GM21447 (cell line): ENCODE data around the gene CLDN5.

ENCODE experiments used
- ATAC-seq: cut with Tn5 transposase; IDR thresholded peaks from one replicate; pipeline ENCODE4 v1.9.1; 2021; ENCODE audit not compliant: unreplicated experiment

Gene CLDN5

GRCh38 chr22:19506212-19506611 lies 18.0 kb downstream of the CLDN5 start:
- ATAC-seq: no peak

GRCh38 chr22:19505735-19506126 lies 18.5 kb downstream of the CLDN5 start:
- no peak for ATAC-seq

DNA sequence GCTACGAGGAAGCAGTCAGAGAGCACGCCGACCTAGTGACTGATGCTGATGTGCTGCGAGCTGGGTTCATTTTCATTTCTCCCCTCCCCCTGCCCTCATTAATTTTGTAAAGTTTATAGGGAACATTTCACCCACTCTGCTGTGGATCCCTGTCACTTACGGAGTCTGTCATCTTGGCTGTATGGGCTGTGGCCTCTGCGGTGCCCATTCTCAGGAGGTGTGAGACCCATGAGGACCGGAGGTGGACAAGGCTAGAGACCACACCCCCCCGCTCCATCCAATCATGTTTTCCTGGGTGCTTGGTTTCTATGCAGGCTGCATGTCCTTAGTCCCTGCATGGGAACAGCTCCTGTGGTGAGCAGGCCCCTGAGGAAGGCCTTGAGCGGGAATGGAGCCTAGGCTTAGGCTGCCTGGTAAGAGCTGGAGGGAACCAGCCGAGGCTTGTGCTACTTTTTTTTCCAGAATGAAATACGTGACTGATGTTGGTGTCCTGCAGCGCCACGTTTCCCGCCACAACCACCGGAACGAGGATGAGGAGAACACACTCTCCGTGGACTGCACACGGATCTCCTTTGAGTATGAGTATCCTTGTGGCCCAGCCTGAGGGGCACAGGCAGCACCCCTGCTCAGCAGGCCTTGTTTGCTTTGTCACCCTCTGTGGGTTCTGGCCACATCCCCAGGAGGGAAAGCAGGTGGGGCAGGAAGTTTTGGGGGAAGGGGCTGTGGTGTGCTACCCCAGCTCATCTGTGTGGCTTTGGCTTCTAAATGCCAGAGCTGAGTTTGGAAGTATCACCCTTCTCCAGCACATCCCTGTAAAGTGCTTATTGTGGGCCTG lies 19.1 kb downstream of the CLDN5 start:
- ATAC-seq: no peak

- no peak for ATAC-seq
Observed at GRCh38 chr22:19503869-19504268, 20.3 kb downstream of the CLDN5 start.

DNA sequence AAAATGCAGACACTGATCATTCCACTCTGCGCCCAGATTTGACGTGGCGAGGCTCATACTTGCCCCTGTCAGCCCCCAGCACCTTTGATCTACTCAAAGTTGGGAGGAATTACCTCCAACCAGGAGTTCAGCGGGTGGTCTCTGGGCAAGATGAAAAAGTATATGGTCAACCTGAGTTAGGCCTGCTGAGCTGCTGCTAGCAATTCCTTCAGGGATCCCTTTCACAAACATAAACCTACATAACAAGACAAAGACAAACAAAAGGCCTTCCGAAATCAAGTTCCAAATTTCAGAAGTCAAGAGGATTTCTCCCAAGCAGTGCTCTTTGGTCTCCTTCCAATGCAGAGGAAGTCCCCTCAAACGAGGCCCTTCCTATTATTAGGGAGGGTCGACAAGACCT lies 20.8 kb downstream of the CLDN5 start:
- no peak for ATAC-seq

GRCh38 chr22:19501897-19502447 lies 22.2 kb downstream of the CLDN5 start:
- ATAC-seq: no peak

- no peak for ATAC-seq
Observed at GRCh38 chr22:19499880-19500242, 24.3 kb downstream of the CLDN5 start.

GRCh38 chr22:19499236-19499879 lies 24.9 kb downstream of the CLDN5 start:
- no peak for ATAC-seq

- ATAC-seq: no peak
Observed at GRCh38 chr22:19498866-19499190, 25.4 kb downstream of the CLDN5 start.

DNA sequence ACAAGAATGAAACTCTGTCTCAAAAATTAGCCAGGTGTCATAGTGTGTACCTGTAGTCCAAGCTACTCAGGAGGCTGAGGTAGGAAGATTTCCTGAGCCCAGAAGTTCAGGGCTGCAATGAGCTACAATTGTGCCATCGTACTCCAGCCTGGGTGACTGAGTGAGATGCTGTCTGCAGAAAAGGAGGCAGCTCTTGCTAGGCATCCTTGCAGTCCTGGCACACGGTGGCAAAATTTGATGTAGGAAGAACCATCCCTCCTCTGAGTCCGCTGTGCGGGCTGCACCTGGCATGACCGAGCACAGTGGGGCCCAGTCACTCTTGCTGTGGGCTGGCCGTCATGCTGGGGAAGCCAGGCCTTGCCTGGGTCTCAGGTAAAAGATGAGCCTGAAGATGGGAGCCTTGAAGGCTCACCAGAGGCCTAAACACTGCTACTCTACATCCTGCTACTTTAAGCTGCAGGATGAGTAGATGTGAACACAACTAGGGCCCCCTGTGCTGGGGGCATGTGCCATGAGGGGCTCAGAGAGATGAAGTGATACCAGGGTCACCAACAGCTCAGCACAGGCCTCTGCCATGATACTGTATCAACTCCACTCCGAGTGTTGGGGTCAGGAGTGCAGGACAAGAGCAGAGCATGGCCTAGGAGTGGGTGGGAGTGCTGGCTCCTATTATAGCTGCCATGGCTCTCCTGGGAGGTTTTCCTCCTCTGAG lies 25.9 kb downstream of the CLDN5 start:
- no peak for ATAC-seq

GRCh38 chr22:19497245-19497644 lies 27.0 kb downstream of the CLDN5 start:
- no peak for ATAC-seq

GRCh38 chr22:19496324-19496630 lies 27.9 kb downstream of the CLDN5 start:
- ATAC-seq: no peak

GRCh38 chr22:19495562-19496323 lies 28.5 kb downstream of the CLDN5 start:
- no peak for ATAC-seq

DNA sequence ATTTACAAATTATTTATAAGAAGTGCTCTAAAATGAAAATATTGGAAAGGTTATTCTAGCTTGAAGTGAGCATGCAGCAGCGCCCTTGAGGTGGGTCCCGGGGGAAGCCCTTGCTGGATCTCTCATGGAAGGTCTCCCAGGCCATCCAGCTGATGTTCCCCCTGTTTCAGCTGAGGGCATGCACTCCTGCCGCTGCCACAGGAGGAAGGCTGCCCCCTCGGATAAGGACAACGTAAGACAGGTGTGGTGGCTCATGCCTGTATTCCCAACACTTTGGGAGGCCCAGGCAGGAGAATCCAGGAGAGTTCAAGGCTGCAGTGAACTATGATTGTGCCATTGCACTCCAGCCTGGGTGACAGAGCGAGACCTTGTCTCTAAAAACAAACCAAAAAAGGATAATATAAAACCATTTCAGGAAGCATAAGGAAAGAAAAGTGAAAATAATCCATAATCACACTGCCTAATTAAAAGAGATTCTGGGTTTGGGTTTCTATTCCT lies 29.5 kb downstream of the CLDN5 start:
- no peak for ATAC-seq

GRCh38 chr22:19494001-19494560 lies 30.1 kb downstream of the CLDN5 start:
- no peak for ATAC-seq

GRCh38 chr22:19492504-19493174 lies 31.6 kb downstream of the CLDN5 start:
- no peak for ATAC-seq

GRCh38 chr22:19490628-19491230 lies 33.5 kb downstream of the CLDN5 start:
- no peak for ATAC-seq

DNA sequence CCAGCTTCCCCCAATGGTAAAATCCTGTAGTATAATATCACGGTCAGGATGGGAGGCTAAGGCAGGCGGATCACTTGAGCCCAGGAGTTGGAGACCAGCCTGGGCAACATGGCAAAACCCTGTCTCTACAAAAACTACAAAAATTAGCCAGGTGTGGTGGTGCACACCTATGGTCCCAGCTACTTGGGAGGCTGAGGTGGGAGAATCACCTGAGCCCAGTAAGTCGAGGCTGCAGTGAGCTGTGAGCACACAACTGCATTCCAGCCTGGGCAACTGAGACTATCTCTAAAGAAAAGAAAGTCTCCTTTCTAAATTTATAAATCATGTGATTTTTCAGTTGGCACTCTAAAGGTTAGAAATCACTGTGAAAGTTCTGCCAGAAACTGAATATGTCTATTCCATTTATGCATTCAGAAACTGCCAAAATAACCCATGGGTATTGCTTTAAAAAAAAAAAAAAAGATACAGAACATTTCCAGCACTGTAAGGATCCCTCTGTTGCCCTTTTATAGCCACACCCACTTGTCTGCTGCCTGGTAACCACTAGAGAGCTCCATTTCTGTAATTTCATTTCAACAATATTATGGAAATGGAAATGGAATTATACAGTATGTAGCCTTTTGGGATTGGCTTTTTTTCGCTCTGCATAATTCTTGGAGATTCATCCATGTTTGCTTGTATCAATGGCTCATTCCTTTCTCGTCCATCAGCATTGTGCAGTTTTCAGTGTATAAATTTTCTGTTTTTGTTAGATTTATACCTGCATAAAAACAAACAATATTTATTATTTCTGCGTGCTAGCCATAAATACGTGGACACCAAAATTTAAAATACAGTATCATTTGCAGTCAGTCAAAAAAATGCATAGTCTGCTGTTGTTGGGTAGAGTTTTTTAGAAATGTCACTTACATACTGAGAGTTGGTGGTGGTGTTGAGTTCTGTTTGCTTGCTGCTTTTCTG lies 35.0 kb downstream of the CLDN5 start:
- ATAC-seq: no peak

DNA sequence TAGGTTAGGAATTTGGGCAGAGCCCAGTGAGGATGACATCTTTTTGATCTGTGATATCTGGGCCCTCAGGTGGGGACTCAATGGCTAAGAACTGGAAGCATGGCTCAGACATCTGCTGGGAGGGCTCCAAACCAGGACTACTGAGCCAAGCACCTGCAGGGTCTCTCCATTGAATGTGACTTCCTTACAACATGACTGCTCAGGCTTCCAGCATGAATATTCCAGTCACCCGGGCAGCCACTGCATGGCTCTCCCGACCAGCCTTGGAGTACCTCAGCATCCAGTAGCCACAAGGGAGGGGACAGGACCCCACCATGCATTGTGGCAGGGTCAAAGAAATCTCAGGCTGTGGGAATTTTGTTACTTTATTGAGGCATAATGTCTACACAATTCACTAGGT lies 35.9 kb downstream of the CLDN5 start:
- ATAC-seq: no peak
